Measurements from ENCODE around the gene ZSWIM6.

ZSWIM6 gene

GRCh38 chr5:61307191-61307590 is 24.9 kb upstream of the ZSWIM6 start:
- DNase-seq (ENCODE audit: low read depth in 2 of 2) = no peak

DNA sequence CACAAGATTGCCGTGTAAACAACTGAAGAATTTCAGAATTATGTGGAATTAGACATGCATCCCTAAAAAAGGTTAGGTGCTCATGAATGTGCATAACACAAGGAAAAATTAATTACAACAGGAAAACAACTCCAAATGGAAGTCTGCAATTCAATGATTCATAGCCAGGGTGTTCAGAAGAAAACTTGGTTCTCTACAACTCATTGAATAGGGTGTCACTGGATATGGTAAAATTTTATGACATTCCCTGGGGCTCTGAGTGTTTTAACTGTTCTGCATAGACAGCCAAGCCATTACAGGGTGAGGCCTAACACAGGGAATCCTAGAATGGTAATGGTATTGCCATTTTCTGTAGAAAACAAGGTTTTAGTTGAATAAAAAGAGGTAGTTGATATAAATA is 24.4 kb upstream of the ZSWIM6 start:
- no peak for DNase-seq (ENCODE audit: low read depth in 2 of 2)

DNA sequence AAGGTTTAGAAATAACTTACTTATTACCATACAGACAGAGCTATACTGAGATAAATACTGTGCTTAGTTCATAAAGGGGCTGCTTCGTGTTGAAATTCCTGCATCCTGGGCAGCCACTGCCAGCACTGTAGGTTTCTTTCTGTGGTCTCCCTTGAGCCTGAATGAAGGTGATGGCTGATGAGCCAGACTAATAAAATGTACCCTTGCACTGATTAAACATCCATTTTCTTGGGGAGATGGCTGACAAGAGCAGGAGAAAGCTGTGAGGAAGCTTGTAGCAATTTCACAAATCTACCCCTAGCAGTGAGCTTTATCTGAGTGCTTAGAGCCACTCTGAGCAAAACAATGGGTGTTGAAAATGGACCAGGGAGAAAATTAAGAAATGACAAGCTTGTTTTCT is 23.3 kb upstream of the ZSWIM6 start:
- DNase-seq (ENCODE audit: low read depth in 2 of 2) = no peak

- no peak for DNase-seq (ENCODE audit: low read depth in 2 of 2)
These were observed 22.9 kb upstream of the ZSWIM6 start for GRCh38 chr5:61309115-61309514.

DNA sequence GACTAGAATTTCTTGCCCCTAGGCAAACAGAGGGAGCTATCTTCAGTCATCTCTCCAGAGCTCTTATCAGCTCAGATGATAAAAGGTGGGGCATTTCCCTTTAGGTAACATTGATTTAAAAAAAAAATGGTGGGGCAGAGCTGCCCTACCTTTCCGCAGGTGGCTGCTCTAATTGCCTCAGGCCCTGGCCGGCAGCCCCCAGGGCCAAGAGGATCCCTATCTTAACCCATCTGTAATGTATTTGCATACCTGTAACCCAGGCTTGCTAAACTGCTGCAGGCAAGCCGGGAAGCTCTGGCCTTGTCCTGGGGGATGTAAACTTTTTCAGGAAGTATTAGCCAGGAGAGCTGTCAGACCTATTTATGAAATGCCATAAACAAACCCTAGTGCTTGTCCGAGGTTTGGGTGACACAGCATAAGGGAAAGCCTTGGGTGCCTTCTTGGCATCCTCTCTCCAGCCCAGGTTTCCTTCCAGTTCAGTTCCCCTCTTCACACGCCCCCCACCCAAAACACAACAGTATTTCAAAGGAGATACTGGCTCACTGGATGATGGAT is 20.9 kb upstream of the ZSWIM6 start:
- DNase-seq (ENCODE audit: low read depth in 2 of 2) = no peak

DNA sequence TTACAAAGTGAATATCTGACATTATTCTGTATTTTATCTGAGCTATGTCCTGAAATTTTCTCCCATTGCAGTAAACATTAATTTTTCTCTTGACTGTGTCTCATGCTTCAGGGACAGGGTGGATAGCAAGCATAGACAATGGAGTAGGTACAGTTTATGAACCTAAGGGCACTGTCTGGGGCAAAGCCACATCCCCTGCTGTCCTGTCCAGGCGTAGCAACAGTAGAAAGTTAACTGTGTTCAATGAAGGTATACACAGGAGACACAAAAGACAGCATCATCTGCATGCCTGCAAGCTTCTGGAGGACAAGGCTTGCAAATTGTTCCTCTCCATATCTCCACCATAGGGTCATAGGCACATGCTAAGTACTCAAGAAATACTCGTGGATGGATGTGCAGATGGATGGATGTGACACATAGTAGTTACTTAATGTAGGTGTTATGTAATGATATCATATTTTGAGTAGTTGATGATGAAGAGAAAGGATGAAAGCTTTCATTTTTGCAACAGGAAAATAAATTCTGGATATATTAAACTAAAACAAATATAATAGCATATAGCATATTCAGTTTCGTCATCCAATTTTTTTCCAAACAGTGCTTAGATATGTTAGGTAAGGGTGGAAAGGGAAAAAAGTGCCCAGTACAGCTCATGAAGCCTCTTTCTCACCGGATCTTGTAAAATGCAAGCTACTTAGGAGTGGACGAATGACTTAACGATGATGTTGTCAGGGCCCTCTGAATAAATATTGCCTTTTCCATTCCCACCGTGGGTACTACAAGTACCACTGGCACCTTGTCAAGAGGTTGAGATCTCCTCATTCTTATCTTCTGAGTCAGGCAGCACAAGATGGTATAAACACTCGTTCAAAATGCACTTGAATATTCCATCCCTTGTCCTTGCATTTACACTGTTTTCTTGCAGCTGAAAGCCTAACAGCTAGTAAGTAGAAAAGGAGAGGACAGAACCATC is 19.9 kb upstream of the ZSWIM6 start:
- no peak for DNase-seq (ENCODE audit: low read depth in 2 of 2)

GRCh38 chr5:61313960-61314681 is 17.9 kb upstream of the ZSWIM6 start:
- peak; percentile 58 to 68 for DNase-seq (ENCODE audit: low read depth in 2 of 2)

GRCh38 chr5:61318376-61318775 is 13.7 kb upstream of the ZSWIM6 start:
- DNase-seq (ENCODE audit: low read depth in 2 of 2) = no peak

DNA sequence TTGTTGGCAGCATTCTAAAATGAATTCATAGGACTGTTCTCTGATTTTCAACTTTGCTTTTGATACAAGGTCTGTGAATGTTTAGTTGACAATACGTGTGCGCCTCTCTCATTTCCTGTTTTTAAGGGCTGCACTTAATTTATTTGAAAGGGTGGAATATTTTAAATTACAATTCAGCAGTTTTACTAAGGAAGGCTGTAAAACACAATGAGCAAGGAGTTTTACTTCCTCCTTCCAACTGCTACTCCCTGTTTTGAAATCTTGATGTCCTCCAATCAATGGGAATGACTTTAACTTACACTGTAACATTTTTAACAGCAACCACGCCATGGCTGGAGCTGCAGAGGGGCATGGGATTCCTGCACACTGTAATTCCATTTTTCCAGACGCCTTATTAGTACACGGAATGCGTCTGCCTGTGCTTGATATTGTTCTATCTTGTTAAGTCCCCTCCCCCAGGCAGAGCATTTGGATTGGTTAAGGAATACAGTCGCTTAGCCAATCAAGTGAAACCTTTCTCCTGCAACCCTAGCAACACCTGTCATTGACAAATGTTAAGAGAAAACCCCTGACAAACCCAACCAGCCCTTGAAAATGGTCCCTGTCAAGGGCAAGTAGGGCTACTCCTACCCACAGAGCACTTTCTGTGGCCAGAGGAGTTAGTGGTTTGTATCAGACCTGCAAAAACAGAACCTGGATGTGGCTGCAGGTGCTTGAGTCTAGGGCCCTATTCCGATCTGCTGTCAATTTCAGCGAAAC is 12.5 kb upstream of the ZSWIM6 start:
- DNase-seq (ENCODE audit: low read depth in 2 of 2) = no peak

GRCh38 chr5:61320860-61321259 is 11.2 kb upstream of the ZSWIM6 start:
- no peak for DNase-seq (ENCODE audit: low read depth in 2 of 2)

- DNase-seq (ENCODE audit: low read depth in 2 of 2) = no peak
These were observed 10.4 kb upstream of the ZSWIM6 start for GRCh38 chr5:61321669-61322068.

DNA sequence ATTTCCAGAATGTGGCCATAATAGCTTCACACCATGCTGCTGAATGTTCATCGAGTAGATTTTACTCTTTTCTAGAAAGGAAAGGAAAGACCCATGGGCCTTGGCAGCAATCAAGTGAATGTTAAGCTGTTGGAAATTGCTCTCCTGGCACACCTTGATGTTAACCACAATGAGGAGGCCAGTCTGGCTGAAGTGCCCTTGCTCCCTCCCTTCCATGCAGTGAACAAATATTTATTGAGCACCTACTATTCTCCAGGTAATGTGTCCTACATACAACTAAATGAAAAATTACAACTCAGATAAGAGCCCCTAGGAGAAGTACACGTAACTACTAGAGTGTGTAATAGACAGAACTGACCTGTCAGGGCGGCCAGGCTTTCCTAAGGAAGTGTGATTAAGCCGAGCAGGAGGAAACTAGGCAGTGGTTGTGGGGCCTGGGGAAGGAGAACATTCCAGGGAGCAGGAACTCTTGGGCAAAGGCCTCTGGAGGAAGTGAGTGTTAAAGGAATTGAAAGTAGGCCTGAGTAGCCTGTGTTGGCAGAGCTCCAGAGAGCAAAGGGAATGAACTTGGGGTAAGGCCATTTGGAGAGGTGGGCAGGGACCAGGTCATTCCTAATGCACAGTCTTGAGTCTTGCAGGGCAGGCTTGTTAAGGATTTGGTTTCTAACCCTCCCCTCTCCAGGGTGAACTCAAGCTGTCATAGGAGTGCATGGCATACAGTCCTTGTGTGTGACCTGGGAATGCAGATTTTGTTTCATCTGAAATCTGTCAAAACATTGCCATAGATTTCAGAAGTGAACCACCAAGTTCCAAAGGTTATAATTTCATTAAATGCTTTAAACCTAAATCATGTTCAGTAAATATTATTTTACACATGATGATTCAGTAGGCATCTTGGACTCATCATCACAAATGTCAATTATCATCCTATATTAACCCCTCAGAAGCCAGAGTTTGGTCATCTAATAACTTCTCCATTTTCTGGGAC is 9.0 kb upstream of the ZSWIM6 start:
- DNase-seq (ENCODE audit: low read depth in 2 of 2) = no peak

GRCh38 chr5:61327760-61328753 is 4.0 kb upstream of the ZSWIM6 start:
- DNase-seq (ENCODE audit: low read depth in 2 of 2) = peak in 1 of 2 experiments; percentile 61

GRCh38 chr5:61328791-61329549 is 3.1 kb upstream of the ZSWIM6 start:
- no peak for DNase-seq (ENCODE audit: low read depth in 2 of 2)

DNA sequence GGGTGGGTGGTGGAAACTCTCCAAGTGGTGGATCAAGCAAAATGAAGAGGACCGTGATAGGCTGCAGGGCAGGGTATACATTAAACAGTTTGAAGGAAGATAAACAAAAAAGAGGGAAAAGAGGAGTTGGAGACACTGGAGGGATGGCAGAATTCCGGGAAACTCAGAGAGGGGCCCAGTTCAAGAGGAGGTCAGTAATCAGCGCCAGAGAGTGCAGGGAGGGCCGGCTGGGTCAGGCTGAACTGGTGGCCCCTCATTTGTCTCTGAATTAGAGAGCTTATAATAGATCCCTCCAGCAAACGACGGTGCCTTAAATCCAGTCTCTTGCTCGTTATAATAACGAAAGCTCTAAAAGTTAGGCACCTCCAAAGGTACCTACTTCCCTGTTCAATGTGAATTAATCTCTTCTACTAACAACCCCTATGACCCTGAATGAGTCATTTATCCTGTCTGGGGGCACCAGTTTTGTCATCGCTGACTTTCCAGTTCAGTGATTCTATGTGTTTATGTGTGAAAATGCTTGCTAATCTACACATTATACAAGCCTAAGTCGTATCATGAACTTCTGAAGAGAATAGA is 2.4 kb upstream of the ZSWIM6 start:
- no peak for DNase-seq (ENCODE audit: low read depth in 2 of 2)

- DNase-seq (ENCODE audit: low read depth in 2 of 2) = no peak
These were observed 1.7 kb upstream of the ZSWIM6 start for GRCh38 chr5:61330341-61330844.

DNA sequence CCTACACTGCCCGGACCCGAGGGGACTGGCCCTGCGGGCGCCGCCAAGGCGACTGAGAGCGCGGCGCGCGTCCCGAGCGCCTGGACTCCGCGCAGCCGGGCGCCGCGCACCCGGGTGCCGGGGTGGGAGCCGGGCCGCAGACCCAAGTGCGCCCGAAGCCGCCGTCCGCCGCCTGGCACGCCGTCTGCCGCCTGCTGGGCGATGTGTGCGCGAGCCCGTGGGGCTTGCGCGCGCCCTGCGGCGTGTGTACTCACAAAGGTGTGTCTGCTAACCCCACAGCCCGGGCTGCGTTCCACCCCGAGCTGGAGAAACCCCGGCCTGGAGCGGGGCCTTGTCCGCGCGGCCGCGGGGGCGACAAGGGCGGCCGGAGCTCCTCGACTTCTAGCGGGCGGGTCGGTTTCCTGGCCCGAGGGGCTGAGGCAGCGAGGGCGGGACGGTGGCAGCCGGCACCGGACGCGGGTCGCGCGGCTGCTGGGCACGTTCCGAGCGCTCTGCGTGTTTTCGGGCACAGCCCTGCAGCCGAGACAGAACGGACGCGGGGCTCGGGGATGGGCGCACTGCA is 1.1 kb upstream of the ZSWIM6 start:
- DNase-seq (ENCODE audit: low read depth in 2 of 2) = no peak

DNA sequence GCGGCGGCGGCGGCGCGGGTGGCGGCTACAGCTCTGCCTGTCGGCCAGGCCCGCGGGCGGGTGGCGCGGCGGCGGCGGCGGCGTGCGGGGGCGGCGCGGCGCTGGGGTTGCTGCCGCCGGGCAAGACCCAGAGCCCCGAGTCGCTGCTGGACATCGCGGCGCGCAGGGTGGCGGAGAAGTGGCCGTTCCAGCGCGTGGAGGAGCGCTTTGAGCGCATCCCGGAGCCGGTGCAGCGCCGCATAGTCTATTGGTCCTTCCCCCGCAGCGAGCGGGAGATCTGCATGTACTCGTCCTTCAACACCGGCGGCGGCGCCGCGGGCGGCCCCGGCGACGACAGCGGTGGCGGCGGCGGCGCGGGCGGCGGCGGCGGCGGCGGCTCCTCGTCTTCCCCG is 296 bp downstream of the ZSWIM6 start:
- no peak for DNase-seq (ENCODE audit: low read depth in 2 of 2)

Measured in fibroblast of skin of left biceps (primary cell).